WTC11 (cell line): ENCODE results near the gene CSF1R. TPM values are rescaled to one million over a fixed set of nuclear protein-coding genes. Genes with fewer than 3 reads are reported as not detected.

Source experiments
- ATAC-seq: fragments of 200-7000 bp; cut with Tn5 transposase; 2 replicates; pipeline ENCODE4 v1.10.0; 2021; ENCODE audit warnings: mild to moderate bottlenecking, moderate library complexity
- CTCF ChIA-PET: fragments of 300-600 bp; sonication (Branson Sonifier 250); formaldehyde crosslinking; loops from one replicate; lab custom pipeline; 2021; ENCODE audit warnings: antibody characterized with exemption; lab: Charles Lee
- POLR2A ChIA-PET: fragments of 350-600 bp; sonication (Branson Sonifier 250); formaldehyde crosslinking; loops from one replicate; lab custom pipeline; 2021; ENCODE audit warnings: antibody characterized with exemption; lab: Charles Lee
- DNase-seq: peaks from one replicate; pipeline ENCODE4 v3.0.0; 2021; ENCODE audit warnings: low spot score
- H3K27ac Mint-ChIP-seq: 2 replicates; pipeline ENCODE4 v1.8.0; 2021; ENCODE audit warnings: mixed read lengths
- H3K27me3 Mint-ChIP-seq: 2 replicates; pipeline ENCODE4 v1.8.0; 2021; ENCODE audit warnings: low read depth, mild to moderate bottlenecking, moderate library complexity, mixed read lengths
- H3K36me3 Mint-ChIP-seq: 2 replicates; pipeline ENCODE4 v1.8.0; 2021; ENCODE audit warnings: mixed read lengths
- H3K4me1 Mint-ChIP-seq: 2 replicates; pipeline ENCODE4 v1.8.0; 2022; ENCODE audit warnings: mixed read lengths
- H3K4me3 Mint-ChIP-seq: 2 replicates; pipeline ENCODE4 v1.8.0; 2021; ENCODE audit warnings: mild to moderate bottlenecking, moderate library complexity, mixed read lengths
- H3K9me3 Mint-ChIP-seq: 2 replicates; pipeline ENCODE4 v1.8.0; 2021; ENCODE audit warnings: mixed read lengths
- CREM ChIP-seq: sonication (generic); formaldehyde crosslinking; IDR thresholded peaks from 2 replicates; pipeline ENCODE4 v1.8.1; 2022; ENCODE audit warnings: mild to moderate bottlenecking, missing genetic modification reagents, moderate library complexity
- ELF4 ChIP-seq: sonication (generic); formaldehyde crosslinking; IDR thresholded peaks from 2 replicates; pipeline ENCODE4 v1.8.1; 2022; ENCODE audit warnings: low read depth, mild to moderate bottlenecking, moderate library complexity, missing genetic modification reagents
- EMX1 ChIP-seq: fragments of 250-450 bp; sonication (Bioruptor Pico); IDR thresholded peaks from 2 replicates; pipeline ENCODE4 v1.8.0; 2021; ENCODE audit warnings: mild to moderate bottlenecking
- GABPB1 ChIP-seq: sonication (generic); formaldehyde crosslinking; IDR thresholded peaks from 2 replicates; pipeline ENCODE4 v1.8.1; 2023; ENCODE audit warnings: mild to moderate bottlenecking, missing genetic modification reagents
- GRHL2 ChIP-seq: fragments of 250-450 bp; sonication (Bioruptor Pico); IDR thresholded peaks from 2 replicates; pipeline ENCODE4 v1.8.0; 2022; ENCODE audit warnings: mild to moderate bottlenecking, moderate library complexity; ENCODE audit not compliant: insufficient replicate concordance, severe bottlenecking
- JAZF1 ChIP-seq: fragments of 250-450 bp; sonication (Bioruptor Pico); IDR thresholded peaks from 2 replicates; pipeline ENCODE4 v1.9.0; 2021; ENCODE audit warnings: moderate library complexity, mild to moderate bottlenecking, inconsistent platforms
- NR1H2 ChIP-seq: sonication (generic); formaldehyde crosslinking; IDR thresholded peaks from 2 replicates; pipeline ENCODE4 v1.9.0; 2021; ENCODE audit warnings: mild to moderate bottlenecking, moderate library complexity, missing genetic modification reagents
- NR2C2 ChIP-seq: sonication (generic); formaldehyde crosslinking; IDR thresholded peaks from 2 replicates; pipeline ENCODE4 v1.8.0; 2022; ENCODE audit warnings: mild to moderate bottlenecking, missing genetic modification reagents
- RORB ChIP-seq: fragments of 250-450 bp; sonication (Bioruptor Pico); IDR thresholded peaks from 2 replicates; pipeline ENCODE4 v1.9.0; 2021; ENCODE audit warnings: mild to moderate bottlenecking
- SMAD3 ChIP-seq: sonication (generic); formaldehyde crosslinking; IDR thresholded peaks from 2 replicates; pipeline ENCODE4 v1.8.0; 2022; ENCODE audit warnings: missing genetic modification reagents, mild to moderate bottlenecking, borderline replicate concordance
- SOX15 ChIP-seq: fragments of 250-450 bp; sonication (Bioruptor Pico); IDR thresholded peaks from 2 replicates; pipeline ENCODE4 v1.9.0; 2021; ENCODE audit warnings: mild to moderate bottlenecking
- TEAD1 ChIP-seq: sonication (generic); formaldehyde crosslinking; IDR thresholded peaks from 2 replicates; pipeline ENCODE4 v1.8.0; 2022; ENCODE audit warnings: mild to moderate bottlenecking, missing genetic modification reagents
- TP53 ChIP-seq: sonication (generic); formaldehyde crosslinking; IDR thresholded peaks from 2 replicates; pipeline ENCODE4 v1.8.1; 2023; ENCODE audit warnings: mild to moderate bottlenecking, missing genetic modification reagents
- ZNF121 ChIP-seq: sonication (generic); formaldehyde crosslinking; IDR thresholded peaks from 2 replicates; pipeline ENCODE4 v1.8.0; 2023; ENCODE audit warnings: missing genetic modification reagents
- ZNF232 ChIP-seq: sonication (generic); formaldehyde crosslinking; IDR thresholded peaks from 2 replicates; pipeline ENCODE4 v1.8.0; 2022; ENCODE audit warnings: mild to moderate bottlenecking, missing genetic modification reagents
- ZNF416 ChIP-seq: fragments of 250-450 bp; sonication (Bioruptor Pico); IDR thresholded peaks from 2 replicates; pipeline ENCODE4 v1.9.0; 2021; ENCODE audit warnings: mild to moderate bottlenecking, inconsistent platforms
- total RNA-seq: library from RNA; stranded (reverse); gene quantifications from 3 replicates; pipeline ENCODE4 v1.2.3, GENCODE V29; 2021
- TF ChIP-seq, protein P1 (sequence below): sonication (generic); formaldehyde crosslinking; conservative IDR thresholded peaks from 2 replicates; pipeline ENCODE4 v1.8.1; 2023; ENCODE audit warnings: mild to moderate bottlenecking, low read depth, missing genetic modification reagents, moderate library complexity
- TF ChIP-seq, protein P2 (sequence below): sonication (generic); formaldehyde crosslinking; IDR thresholded peaks from 2 replicates; pipeline ENCODE4 v1.8.1; 2023; ENCODE audit warnings: mild to moderate bottlenecking, missing genetic modification reagents, borderline replicate concordance
- TF ChIP-seq, protein P3 (sequence below): sonication (generic); formaldehyde crosslinking; IDR thresholded peaks from 2 replicates; pipeline ENCODE4 v1.8.1; 2022; ENCODE audit warnings: low read depth, missing genetic modification reagents, borderline replicate concordance
- TF ChIP-seq, protein P4 (sequence below): sonication (generic); formaldehyde crosslinking; IDR thresholded peaks from 2 replicates; pipeline ENCODE4 v1.8.0; 2022; ENCODE audit warnings: missing genetic modification reagents
- TF ChIP-seq, protein P5 (sequence below): sonication (generic); formaldehyde crosslinking; IDR thresholded peaks from 2 replicates; pipeline ENCODE4 v1.8.1; 2022; ENCODE audit warnings: mild to moderate bottlenecking, missing genetic modification reagents, moderate library complexity, borderline replicate concordance

CSF1R gene
- total RNA-seq, 1 experiment from 2014 or later = 0.20 TPM

DNA sequence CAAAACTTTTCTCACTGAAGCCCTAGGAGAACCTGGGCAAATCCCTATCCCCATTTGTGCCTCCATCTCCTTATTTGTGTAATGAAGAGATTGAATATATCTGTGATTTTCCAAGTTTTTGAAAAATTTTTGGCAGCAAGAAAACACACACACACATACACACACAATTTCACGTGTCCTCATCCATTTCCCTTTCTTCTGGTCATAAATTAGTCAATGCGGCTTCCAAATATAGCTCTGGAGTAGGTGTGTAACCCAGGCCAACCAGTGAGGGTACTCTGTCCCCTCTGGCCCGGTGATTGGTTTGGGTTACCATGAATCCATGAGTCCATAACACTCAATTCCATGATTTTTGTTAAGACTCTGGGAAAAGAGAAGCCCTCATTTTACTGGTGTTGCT is 12.7 kb downstream of the CSF1R start (continued):
- TF ChIP-seq, protein P1, sequence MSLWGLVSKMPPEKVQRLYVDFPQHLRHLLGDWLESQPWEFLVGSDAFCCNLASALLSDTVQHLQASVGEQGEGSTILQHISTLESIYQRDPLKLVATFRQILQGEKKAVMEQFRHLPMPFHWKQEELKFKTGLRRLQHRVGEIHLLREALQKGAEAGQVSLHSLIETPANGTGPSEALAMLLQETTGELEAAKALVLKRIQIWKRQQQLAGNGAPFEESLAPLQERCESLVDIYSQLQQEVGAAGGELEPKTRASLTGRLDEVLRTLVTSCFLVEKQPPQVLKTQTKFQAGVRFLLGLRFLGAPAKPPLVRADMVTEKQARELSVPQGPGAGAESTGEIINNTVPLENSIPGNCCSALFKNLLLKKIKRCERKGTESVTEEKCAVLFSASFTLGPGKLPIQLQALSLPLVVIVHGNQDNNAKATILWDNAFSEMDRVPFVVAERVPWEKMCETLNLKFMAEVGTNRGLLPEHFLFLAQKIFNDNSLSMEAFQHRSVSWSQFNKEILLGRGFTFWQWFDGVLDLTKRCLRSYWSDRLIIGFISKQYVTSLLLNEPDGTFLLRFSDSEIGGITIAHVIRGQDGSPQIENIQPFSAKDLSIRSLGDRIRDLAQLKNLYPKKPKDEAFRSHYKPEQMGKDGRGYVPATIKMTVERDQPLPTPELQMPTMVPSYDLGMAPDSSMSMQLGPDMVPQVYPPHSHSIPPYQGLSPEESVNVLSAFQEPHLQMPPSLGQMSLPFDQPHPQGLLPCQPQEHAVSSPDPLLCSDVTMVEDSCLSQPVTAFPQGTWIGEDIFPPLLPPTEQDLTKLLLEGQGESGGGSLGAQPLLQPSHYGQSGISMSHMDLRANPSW (CRISPR knock-in tag) = no peak
- TF ChIP-seq SOX15 (CRISPR knock-in tag) (no peak), JAZF1 (CRISPR knock-in tag) (no peak), ELF4 (no peak), ZNF121 (CRISPR knock-in tag) (no peak)
- TF ChIP-seq, all 79 proteins: peak for 0

DNA sequence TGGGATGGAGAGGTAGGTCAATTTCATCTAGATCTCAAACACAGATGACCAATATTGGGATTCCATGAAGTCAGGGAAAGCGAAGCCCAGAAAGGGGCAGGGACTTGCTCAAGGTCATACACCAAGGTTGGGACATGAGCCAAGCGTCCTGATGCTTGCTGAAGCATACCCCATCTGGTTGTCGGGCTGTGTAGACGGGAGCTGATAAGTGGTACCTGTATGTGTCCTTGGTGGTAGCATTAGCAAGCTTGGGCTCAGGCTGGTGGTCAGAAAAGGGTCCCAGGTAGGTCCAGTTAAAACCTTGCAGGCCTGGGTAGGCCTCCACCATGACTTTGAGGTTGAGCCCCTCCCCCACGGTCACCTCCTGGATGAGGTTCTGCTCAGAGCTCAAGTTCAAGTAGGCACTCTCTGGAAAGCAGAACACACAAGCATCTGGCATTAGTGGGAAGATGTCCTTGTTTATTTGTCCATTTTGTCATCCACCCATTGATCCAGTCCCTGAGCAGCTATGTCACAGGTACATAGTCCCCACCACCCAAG is 13.2 kb downstream of the CSF1R start:
- H3K27me3 Mint-ChIP-seq = no peaks in the 10 kb centered on the region
- CTCF ChIA-PET = no interaction called here
- POLR2A ChIA-PET = no interaction called here
- no peak for DNase-seq
- ATAC-seq = no peak
- TF ChIP-seq, protein P2, sequence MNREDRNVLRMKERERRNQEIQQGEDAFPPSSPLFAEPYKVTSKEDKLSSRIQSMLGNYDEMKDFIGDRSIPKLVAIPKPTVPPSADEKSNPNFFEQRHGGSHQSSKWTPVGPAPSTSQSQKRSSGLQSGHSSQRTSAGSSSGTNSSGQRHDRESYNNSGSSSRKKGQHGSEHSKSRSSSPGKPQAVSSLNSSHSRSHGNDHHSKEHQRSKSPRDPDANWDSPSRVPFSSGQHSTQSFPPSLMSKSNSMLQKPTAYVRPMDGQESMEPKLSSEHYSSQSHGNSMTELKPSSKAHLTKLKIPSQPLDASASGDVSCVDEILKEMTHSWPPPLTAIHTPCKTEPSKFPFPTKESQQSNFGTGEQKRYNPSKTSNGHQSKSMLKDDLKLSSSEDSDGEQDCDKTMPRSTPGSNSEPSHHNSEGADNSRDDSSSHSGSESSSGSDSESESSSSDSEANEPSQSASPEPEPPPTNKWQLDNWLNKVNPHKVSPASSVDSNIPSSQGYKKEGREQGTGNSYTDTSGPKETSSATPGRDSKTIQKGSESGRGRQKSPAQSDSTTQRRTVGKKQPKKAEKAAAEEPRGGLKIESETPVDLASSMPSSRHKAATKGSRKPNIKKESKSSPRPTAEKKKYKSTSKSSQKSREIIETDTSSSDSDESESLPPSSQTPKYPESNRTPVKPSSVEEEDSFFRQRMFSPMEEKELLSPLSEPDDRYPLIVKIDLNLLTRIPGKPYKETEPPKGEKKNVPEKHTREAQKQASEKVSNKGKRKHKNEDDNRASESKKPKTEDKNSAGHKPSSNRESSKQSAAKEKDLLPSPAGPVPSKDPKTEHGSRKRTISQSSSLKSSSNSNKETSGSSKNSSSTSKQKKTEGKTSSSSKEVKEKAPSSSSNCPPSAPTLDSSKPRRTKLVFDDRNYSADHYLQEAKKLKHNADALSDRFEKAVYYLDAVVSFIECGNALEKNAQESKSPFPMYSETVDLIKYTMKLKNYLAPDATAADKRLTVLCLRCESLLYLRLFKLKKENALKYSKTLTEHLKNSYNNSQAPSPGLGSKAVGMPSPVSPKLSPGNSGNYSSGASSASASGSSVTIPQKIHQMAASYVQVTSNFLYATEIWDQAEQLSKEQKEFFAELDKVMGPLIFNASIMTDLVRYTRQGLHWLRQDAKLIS = no peak
- no peak for TF ChIP-seq RORB (CRISPR knock-in tag)
- TF ChIP-seq, protein P1 (CRISPR knock-in tag) = no peak
- TF ChIP-seq, protein P3, sequence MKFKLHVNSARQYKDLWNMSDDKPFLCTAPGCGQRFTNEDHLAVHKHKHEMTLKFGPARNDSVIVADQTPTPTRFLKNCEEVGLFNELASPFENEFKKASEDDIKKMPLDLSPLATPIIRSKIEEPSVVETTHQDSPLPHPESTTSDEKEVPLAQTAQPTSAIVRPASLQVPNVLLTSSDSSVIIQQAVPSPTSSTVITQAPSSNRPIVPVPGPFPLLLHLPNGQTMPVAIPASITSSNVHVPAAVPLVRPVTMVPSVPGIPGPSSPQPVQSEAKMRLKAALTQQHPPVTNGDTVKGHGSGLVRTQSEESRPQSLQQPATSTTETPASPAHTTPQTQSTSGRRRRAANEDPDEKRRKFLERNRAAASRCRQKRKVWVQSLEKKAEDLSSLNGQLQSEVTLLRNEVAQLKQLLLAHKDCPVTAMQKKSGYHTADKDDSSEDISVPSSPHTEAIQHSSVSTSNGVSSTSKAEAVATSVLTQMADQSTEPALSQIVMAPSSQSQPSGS = no peak
- no peak for TF ChIP-seq ZNF232 (CRISPR knock-in tag)
- TF ChIP-seq TP53 = no peak
- TF ChIP-seq, protein P4, sequence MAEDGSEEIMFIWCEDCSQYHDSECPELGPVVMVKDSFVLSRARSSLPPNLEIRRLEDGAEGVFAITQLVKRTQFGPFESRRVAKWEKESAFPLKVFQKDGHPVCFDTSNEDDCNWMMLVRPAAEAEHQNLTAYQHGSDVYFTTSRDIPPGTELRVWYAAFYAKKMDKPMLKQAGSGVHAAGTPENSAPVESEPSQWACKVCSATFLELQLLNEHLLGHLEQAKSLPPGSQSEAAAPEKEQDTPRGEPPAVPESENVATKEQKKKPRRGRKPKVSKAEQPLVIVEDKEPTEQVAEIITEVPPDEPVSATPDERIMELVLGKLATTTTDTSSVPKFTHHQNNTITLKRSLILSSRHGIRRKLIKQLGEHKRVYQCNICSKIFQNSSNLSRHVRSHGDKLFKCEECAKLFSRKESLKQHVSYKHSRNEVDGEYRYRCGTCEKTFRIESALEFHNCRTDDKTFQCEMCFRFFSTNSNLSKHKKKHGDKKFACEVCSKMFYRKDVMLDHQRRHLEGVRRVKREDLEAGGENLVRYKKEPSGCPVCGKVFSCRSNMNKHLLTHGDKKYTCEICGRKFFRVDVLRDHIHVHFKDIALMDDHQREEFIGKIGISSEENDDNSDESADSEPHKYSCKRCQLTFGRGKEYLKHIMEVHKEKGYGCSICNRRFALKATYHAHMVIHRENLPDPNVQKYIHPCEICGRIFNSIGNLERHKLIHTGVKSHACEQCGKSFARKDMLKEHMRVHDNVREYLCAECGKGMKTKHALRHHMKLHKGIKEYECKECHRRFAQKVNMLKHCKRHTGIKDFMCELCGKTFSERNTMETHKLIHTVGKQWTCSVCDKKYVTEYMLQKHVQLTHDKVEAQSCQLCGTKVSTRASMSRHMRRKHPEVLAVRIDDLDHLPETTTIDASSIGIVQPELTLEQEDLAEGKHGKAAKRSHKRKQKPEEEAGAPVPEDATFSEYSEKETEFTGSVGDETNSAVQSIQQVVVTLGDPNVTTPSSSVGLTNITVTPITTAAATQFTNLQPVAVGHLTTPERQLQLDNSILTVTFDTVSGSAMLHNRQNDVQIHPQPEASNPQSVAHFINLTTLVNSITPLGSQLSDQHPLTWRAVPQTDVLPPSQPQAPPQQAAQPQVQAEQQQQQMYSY (CRISPR knock-in tag) = no peak
- TF ChIP-seq NR1H2 (CRISPR knock-in tag) = no peak
- TF ChIP-seq ZNF416 = no peak
- TF ChIP-seq NR2C2 = no peak
- no peak for TF ChIP-seq GRHL2 (CRISPR knock-in tag)
- no peak for TF ChIP-seq TEAD1 (CRISPR knock-in tag)
- TF ChIP-seq GABPB1 = no peak
- no peak for TF ChIP-seq CREM (CRISPR knock-in tag)
- no peak for TF ChIP-seq SMAD3
- TF ChIP-seq, protein P5, sequence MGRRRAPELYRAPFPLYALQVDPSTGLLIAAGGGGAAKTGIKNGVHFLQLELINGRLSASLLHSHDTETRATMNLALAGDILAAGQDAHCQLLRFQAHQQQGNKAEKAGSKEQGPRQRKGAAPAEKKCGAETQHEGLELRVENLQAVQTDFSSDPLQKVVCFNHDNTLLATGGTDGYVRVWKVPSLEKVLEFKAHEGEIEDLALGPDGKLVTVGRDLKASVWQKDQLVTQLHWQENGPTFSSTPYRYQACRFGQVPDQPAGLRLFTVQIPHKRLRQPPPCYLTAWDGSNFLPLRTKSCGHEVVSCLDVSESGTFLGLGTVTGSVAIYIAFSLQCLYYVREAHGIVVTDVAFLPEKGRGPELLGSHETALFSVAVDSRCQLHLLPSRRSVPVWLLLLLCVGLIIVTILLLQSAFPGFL (CRISPR knock-in tag) = no peak
- TF ChIP-seq EMX1 (CRISPR knock-in tag) = no peak
- TF ChIP-seq, all 79 proteins: peak for 0
- H3K27ac Mint-ChIP-seq = no peak overlapping the region
- H3K36me3 Mint-ChIP-seq = no peaks in the 10 kb centered on the region
- H3K4me1 Mint-ChIP-seq = no peaks in the 10 kb centered on the region
- no peaks in the 10 kb centered on the region for H3K9me3 Mint-ChIP-seq
- H3K4me3 Mint-ChIP-seq = no peak overlapping the region
